NCI-H446 treated with DMSO at 0.1 percent for 48 hours (cell line): Measurements from ENCODE around the gene CERK.
"Not testable (repeated sequence)": the region's sequence is repeated elsewhere in the genome, so short reads cannot be mapped to it uniquely, and the experiment has no call there.

Experiments used
- DNase-seq: peaks from one replicate; lab custom pipeline; 2025; lab: John Stamatoyannopoulos, UW

CERK gene

GRCh38 chr22:46737976-46738646 lies at the start of gene CERK:
TSS of gene CERK (minus strand) at chr22:46738252. CDS start at chr22:46738148, 104 bp downstream.
- DNase-seq: no peak

GRCh38 chr22:46783721-46784120 lies 45.7 kb upstream of the CERK start:
- DNase-seq: no peak

- DNase-seq: not testable (repeated sequence)
These were observed 44.1 kb upstream of the CERK start for GRCh38 chr22:46782200-46782599.

- no peak for DNase-seq
These were observed 43.2 kb upstream of the CERK start for GRCh38 chr22:46781291-46781690.

- no peak for DNase-seq
These were observed 42.4 kb upstream of the CERK start for GRCh38 chr22:46780453-46780852.

- DNase-seq: no peak
These were observed 41.6 kb upstream of the CERK start for GRCh38 chr22:46779651-46780050.

- DNase-seq: no peak
These were observed 41.0 kb upstream of the CERK start for GRCh38 chr22:46779023-46779422.

- no peak for DNase-seq
These were observed 39.5 kb upstream of the CERK start for GRCh38 chr22:46777609-46777970.

- DNase-seq: no peak
These were observed 39.0 kb upstream of the CERK start for GRCh38 chr22:46776876-46777608.

GRCh38 chr22:46775850-46776826 lies 38.1 kb upstream of the CERK start:
- no peak for DNase-seq

GRCh38 chr22:46774980-46775849 lies 37.2 kb upstream of the CERK start:
- no peak for DNase-seq

GRCh38 chr22:46774253-46774979 lies 36.4 kb upstream of the CERK start:
- no peak for DNase-seq

- DNase-seq: no peak
These were observed 35.0 kb upstream of the CERK start for GRCh38 chr22:46773076-46773475.

GRCh38 chr22:46770726-46771125 lies 32.7 kb upstream of the CERK start:
- DNase-seq: no peak

GRCh38 chr22:46770151-46770641 lies 32.1 kb upstream of the CERK start:
- no peak for DNase-seq

- DNase-seq: no peak
These were observed 31.7 kb upstream of the CERK start for GRCh38 chr22:46769706-46770105.

GRCh38 chr22:46769191-46769675 lies 31.2 kb upstream of the CERK start:
- peak; percentile 48 for DNase-seq

GRCh38 chr22:46767249-46767985 lies 29.4 kb upstream of the CERK start:
- no peak for DNase-seq

- DNase-seq: no peak
These were observed 28.6 kb upstream of the CERK start for GRCh38 chr22:46766611-46767010.
